Colonic mucosa (tissue), 4 donors: ENCODE results near the gene UBE2H. TPM values are rescaled to one million over a fixed set of nuclear protein-coding genes. Genes with fewer than 3 reads are reported as not detected.
"Not testable (repeated sequence)": the region's sequence is repeated elsewhere in the genome, so short reads cannot be mapped to it uniquely, and the experiment has no call there.

ENCODE experiments used
- DNase-seq: peaks from one replicate; pipeline ENCODE4 v3.0.0-alpha.2; 2020
- H3K27ac ChIP-seq: fragments of 200-600 bp; one replicate; pipeline ENCODE4 v1.8.0; 2021
- H3K27me3 ChIP-seq: fragments of 200-600 bp; one replicate; pipeline ENCODE4 v1.8.0; 2021
- H3K36me3 ChIP-seq: fragments of 200-600 bp; one replicate; pipeline ENCODE4 v1.8.0; 2021
- H3K4me1 ChIP-seq: fragments of 200-600 bp; one replicate; pipeline ENCODE4 v1.8.0; 2021; ENCODE audit warnings: mild to moderate bottlenecking
- H3K4me3 ChIP-seq: fragments of 200-600 bp; one replicate; pipeline ENCODE4 v1.8.0; 2021
- H3K9ac ChIP-seq, 2 donors: one replicate each; pipeline ENCODE4 v1.7.0; 2013; ENCODE audit warnings: control low read depth in 2 of 2, low read depth in 2 of 2, low read length in 2 of 2
- H3K9me3 ChIP-seq: fragments of 200-600 bp; one replicate; pipeline ENCODE4 v1.8.0; 2021
- CTCF ChIP-seq: fragments of 200-600 bp; IDR thresholded peaks from one replicate; pipeline ENCODE4 v1.8.0; 2022; ENCODE audit warnings: antibody characterized with exemption, mild to moderate bottlenecking
- intact Hi-C: fragments of 100-400 bp; cut with DNase I; formaldehyde crosslinking; loops from one replicate; pipeline ENCODE4 v1.14.1; 2022
- total RNA-seq, 2 donors: library from RNA; stranded (reverse); fragmentation: NEBNext Ultra II Directional in 1 of 2; extraction: Animal tissue kit (Norgen Biotek cat#: 25700) in 1 of 2; gene quantifications; one replicate each; pipeline ENCODE4 v1.2.1, GENCODE V29; 2021
- donor health status: healthy.
- donor health status: DM: no; HTN: no; CAD: no.
- donor health status: DM: no; HTN: no; CAD: no.

UBE2H gene
- total RNA-seq, 2 donors from 2014 or later = 38.4 to 65.8 TPM

GRCh38 chr7:129898502-129899160 lies 54.1 kb downstream of the UBE2H start:
- H3K4me3 ChIP-seq = no peak overlapping the region
- H3K27ac ChIP-seq = no peak overlapping the region
- no peaks in the 10 kb centered on the region for H3K4me1 ChIP-seq
- H3K36me3 ChIP-seq = no peaks in the 10 kb centered on the region
- no peaks in the 10 kb centered on the region for H3K27me3 ChIP-seq
- DNase-seq = no peak
- intact Hi-C loops = no loop called here
- no peak overlapping the region for H3K9ac ChIP-seq
- no peaks in the 10 kb centered on the region for H3K9me3 ChIP-seq
- no peak for TF ChIP-seq CTCF

- Histone ChIP-seq H3K4me3 (no peak overlapping the region), H3K27ac (no peak overlapping the region), H3K27me3 (no peaks in the 10 kb centered on the region), H3K9me3 (no peaks in the 10 kb centered on the region), H3K36me3 (no peaks in the 10 kb centered on the region), H3K4me1 (no peaks in the 10 kb centered on the region), H3K9ac (no peak overlapping the region)
- intact Hi-C loops = no loop called here
- no peak for TF ChIP-seq CTCF
- DNase-seq = no peak
Observed at GRCh38 chr7:129898007-129898406, 54.8 kb downstream of the UBE2H start.

GRCh38 chr7:129896568-129897382 lies 56.0 kb downstream of the UBE2H start:
- no peak overlapping the region for H3K4me3 ChIP-seq
- no peak for TF ChIP-seq CTCF
- no peak overlapping the region for H3K27ac ChIP-seq
- no peaks in the 10 kb centered on the region for H3K9me3 ChIP-seq
- no peaks in the 10 kb centered on the region for H3K4me1 ChIP-seq
- no peaks in the 10 kb centered on the region for H3K36me3 ChIP-seq
- H3K27me3 ChIP-seq = no peaks in the 10 kb centered on the region
- intact Hi-C loops = no loop called here
- no peak overlapping the region for H3K9ac ChIP-seq
- no peak for DNase-seq

- H3K4me3 ChIP-seq, H3K27me3 ChIP-seq, H3K9ac ChIP-seq, H3K36me3 ChIP-seq, H3K27ac ChIP-seq, DNase-seq, intact Hi-C loops, H3K4me1 ChIP-seq, H3K9me3 ChIP-seq: not testable (repeated sequence)
Observed at GRCh38 chr7:129894184-129894583, 58.6 kb downstream of the UBE2H start.

GRCh38 chr7:129890090-129890489 lies 62.7 kb downstream of the UBE2H start:
- Histone ChIP-seq H3K36me3 (no peaks in the 10 kb centered on the region), H3K4me1 (no peaks in the 10 kb centered on the region), H3K9me3 (no peaks in the 10 kb centered on the region), H3K9ac (no peak overlapping the region), H3K4me3 (no peak overlapping the region), H3K27me3 (no peaks in the 10 kb centered on the region), H3K27ac (no peak overlapping the region)
- TF ChIP-seq CTCF = no peak
- intact Hi-C loops = no loop called here
- no peak for DNase-seq
